Measurements from ENCODE around the gene GPATCH3.
"Not testable (repeated sequence)": the region's sequence is repeated elsewhere in the genome, so short reads cannot be mapped to it uniquely, and the experiment has no call there.

The GPATCH3 gene

DNA sequence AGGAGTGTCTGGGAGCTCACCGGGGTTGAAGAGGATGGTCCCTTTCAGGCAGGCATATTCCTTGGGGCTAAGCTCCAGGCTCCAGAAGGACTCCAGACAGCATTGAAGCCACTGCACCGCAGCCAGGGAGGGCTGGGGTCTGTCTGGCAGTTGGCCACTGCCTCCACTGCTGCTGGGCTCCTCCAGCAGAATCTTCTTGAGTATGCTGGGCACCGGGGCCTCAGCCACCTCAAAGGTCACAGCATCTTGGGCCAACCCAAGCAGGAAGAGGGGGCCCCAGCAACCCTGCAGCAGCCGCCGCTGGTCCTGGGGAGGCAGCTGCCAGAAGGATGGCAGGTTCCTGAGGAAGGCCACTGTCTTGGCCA, 13.1 kb upstream of the GPATCH3 start:
- DNase-seq (ENCODE audit: low read depth in 2 of 2) = no peak

DNA sequence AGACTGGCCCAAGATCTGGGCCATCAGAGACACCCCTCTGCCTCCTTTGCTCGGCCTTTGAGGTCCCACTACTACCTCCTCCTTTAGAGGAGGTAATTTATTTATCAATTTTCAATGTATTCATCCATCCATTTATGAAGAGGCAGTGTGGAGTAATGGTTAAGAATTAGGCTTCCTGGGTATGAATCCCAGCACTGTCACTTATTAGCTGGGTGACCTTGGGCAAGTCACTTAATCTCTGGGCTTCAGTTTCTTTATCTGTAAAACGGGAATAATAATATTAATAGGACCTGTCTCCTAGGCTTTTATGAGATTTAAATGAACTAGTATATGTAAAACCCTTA, 11.9 kb upstream of the GPATCH3 start:
- no peak for DNase-seq (ENCODE audit: low read depth in 2 of 2)

DNA sequence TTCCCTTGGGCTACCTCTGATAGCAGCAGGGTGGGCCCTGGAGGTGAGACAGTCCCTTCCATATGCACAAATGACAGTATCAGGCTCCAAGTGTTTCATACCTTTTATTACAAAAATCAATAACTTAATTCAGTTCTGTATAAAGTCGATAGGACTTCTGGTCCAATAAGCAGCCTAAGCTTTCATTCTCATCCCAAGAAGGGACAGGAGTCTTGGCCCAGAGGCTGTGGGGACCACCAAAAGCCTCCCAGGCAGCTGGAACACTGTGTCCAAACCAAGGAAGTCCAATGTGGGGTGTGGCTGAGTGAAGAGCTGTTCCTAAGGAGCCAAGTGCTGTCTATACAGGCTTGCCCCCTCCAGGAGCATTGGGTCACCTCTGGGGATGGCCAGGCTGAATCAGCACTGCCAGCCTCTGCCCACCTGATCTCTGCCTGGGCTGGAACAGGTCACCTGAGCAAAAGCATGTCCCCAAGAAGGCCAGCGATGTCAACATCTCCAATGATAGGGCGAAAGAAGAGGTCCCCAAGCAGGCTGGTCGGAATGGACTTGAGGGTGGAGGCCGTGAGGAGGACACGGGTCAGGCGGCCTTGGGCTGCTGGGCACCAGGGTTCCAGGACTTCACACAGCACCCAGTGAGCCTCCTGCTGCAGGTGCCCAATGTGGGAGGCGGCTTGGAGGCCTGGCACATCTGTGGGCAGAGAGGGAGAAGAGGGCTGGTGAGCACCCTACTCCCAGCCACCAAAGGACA, 11.3 kb upstream of the GPATCH3 start:
- no peak for DNase-seq (ENCODE audit: low read depth in 2 of 2)

DNA sequence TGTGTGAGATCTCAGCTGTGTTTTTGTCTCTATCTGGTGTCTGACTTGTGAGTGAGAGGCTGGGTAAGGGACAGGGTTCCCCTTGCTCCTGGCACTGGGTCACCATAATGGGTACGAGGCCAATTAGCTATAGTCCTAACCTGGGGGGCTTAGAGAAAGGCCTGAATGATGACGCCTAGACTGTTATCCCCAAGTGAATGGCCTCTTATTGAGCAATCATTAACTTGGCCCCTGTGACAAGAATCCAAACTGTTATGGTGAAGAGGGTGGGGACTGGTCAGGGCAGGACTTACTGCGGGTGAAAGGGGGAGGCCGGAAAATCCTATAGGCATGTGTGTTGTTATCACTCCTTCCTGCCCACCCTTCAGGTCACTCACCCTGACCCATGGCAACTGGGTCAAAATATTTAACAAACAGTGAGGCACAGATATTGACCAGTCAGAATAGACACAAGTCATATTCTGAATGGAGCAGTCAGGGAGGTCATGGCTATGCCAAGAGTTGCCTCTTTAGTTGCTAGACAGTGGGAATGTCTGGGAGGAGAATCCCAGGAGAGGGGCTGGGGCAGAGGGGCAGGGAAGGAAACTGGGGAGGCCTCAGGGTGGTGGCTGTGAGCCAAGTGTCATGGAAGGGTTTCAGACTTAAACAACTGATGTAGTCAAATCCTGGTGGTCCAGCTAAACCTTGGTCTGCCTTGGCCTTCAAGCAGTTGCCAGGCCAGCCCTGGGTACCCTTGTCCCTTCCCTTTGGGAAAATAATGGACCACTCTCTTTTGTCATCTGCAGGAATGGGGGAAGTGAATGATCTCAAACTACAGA, 10.3 kb upstream of the GPATCH3 start:
- no peak for DNase-seq (ENCODE audit: low read depth in 2 of 2)

DNA sequence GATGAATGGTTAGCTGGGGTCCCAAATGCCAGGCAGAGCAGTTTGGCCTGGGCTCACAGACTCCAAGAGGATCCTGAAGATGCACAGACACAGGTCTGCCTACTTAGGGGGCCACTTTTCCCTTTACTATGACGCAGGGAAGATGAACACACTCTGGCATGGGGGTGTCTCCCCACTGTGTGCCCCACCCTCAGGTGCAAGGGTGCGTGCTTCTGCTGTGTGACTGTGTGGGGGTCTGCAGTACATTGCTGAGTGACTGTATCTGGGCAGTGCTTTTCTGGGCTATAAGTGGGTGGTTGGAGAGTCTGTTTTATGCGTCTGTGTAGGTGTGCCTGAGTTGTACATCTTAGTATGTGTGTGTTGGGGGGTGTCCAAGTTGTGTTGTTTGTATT, 9.7 kb upstream of the GPATCH3 start:
- no peak for DNase-seq (ENCODE audit: low read depth in 2 of 2)

DNA sequence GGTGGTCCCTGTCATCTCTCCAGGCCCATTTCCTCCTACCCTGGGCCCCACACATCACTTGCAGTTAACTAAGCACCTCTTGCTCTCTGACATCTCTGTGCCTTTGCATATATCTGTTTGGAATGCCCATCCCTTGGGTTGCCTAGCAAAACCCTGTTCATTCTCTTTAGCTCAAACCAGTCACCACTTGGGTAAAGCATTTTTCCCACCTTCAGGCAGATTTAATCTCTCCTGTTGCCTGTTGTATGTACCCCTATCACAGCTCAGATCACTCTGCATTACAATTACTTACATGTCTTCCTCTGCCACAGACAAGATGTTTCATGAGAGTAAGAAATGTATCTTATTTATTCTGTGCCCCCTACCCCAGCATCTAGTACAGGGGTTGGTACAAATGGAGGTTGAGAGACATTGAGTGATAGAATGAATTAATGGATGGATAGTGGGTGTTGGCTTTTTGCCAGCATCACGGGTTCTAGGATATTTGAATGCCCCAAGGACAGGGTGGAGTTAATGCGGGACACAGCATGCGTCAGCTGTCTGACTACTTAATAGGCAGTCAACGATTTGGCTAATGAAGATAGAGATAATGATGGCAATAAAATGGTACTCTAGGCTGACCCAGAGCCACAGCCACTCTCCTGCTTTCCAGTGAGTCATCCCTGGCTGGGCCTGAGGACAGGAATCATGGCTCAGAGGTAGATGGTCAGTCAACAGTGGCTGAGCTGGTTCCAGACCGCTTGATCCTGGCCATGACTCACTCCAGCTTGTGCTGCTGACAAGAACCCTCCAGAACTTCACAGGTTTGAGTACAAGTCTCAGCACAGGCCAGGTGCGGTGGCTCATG, 7.0 kb upstream of the GPATCH3 start:
- DNase-seq (ENCODE audit: low read depth in 2 of 2) = no peak

DNA sequence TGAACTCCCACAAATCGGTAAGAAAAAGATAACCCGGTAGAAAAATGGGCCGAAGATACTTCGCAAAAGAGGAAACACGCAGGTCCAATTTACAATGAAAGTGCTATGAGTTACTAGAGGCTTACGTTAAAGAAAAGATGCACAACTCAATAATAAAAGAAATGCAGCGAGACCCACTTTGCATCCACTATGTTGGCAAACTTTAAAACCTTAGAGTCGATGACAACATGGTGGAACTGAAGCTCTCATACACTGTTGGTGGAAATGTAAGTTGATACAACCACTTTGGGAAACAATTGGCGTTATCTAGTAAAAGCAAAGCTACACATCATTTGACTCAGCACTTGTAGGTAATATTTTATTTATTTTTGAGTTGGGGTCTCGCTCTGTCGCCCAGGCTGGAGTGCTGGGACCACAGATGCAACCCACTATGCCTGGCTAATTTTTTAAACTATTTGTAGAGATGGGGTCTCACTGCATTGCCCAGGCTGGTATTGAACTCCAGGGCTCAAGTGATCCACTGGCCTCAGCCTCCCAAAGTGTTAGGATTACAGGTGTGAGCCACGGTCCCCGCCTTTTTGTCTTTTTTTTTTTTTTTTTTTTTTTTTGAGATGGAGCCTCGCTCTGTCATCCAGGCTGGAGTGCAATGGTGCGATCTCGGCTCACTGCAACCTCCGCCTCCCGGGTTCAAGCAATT, 696 bp upstream of the GPATCH3 start:
- DNase-seq (ENCODE audit: low read depth in 2 of 2) = no peak

DNA sequence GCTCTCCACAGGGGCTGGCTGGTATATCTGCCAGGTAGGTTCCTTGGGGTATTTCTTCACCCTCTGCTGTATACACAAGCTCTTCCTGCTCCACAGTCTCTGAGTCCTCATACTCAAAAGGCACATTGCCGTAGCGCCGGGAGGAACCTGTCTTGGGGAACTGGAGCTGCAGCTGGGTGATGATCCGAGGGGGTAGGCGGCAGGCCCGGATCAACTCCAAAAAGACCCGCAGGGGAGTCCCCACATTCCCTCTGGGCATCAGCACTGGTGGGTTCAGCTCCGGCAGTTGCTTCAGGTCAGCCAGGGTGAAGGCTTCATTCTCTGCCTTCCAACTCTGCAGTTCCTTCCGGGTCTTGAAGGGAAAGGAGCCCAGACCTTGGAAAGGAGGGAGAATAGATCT, 2.9 kb downstream of the GPATCH3 start:
- DNase-seq (ENCODE audit: low read depth in 2 of 2) = no peak

DNA sequence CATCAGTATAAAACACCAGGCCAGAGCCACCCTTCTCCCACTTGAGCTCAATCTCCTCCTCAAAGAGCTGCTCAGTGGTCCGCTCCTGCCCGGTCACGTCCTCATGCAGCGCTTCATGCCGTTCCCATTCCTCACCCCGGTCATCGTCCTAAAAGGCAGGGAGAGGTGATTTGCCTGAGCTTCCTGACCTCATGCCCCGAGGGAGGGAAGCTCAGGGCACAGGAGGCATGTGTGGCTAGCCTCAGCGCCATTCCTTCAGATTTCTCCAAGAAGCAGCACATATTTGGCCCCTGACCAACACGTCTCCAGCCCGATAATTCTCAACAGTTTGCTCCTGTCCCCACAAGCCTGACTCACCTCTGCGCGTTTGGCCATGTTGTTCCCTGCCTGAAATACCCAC, 6.0 kb downstream of the GPATCH3 start:
- no peak for DNase-seq (ENCODE audit: low read depth in 2 of 2)

DNA sequence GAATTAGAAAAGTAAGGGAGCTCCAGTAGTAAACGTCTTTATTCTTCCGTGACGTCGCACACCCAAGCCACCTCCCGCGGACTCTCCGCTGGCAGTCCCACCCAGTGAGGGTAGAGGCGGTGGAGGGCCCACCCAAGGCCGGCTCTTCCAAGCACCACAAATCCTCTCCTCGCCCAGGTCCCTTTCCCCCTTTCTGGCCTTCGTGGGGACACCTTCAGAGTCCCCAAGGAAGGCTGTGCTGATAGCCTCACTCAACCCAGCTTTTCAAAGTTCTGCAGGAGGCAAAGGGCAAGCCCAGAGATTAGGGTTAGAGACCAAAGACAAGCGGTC, 9.8 kb downstream of the GPATCH3 start:
- no peak for DNase-seq (ENCODE audit: low read depth in 2 of 2)

DNA sequence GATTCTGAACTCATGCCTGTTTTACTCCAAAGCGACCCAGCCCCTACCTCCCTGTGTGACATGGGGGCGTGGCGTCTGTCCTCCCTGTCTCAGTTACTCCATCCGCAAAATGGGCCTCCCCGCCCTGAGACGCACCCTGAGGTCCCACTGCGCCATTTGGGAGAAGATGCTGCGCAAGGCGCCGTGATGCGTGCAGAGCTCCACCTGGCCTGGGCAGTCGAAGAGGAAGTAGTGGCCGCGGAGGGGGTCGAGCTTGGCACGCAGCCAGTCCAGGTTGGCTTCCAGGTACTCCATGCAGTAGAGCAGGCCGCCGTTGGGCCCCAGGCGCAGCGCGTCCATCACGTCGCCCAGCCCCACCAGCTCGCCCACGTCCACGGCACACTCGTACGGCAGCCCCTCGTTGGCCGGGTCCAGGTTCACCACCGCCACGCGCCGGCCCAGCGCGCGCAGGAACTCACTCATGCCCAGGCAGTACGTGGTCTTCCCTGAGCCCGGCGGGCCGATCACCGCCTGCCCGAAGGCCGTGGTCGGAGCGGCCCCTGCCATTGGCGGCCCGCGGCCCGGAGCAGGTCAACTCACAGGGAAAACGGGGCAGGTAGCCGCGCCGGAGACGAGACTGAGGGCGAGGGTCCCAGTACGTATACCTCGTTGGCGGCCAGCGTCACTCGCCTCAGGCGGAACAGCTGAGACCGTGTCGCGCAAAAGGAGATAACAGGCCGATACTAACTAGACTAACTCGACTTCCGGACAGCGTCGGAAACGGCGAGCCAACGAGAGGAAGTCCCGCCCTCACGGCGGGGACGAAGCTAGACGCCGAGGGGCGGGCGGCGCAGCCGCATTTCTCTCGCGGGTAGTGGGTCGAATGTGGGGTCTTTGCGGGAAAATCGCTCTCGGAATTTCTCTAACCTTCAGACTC, 10.5 kb downstream of the GPATCH3 start, which contains the start of gene GPN2:
Gene GPN2, minus strand, starts transcription at position 733 of the 916 bp plus-strand sequence. Its CDS starts 187 bp downstream, at position 546.
- peak; percentile 57 to 69 for DNase-seq (ENCODE audit: low read depth in 2 of 2)

DNA sequence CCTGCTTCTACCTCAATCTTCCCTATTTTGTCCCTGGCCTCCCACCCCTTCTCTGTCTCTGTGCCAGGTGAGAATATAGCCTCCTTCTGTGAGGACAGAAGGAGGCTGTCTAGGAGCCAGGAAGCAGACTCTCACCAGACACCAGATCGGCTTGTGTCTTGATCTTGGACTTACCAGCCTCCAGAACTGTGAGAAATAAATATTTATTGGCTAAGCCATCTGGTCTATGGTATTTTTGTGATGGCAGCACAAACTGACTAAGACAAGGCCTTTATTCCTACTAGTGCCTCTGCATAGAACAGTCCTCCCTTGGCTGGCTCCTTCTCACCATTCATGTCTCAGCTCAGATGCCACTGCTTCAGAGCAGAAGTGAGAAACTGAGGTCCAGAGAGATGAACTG, 12.0 kb downstream of the GPATCH3 start:
- DNase-seq (ENCODE audit: low read depth in 2 of 2) = no peak

DNA sequence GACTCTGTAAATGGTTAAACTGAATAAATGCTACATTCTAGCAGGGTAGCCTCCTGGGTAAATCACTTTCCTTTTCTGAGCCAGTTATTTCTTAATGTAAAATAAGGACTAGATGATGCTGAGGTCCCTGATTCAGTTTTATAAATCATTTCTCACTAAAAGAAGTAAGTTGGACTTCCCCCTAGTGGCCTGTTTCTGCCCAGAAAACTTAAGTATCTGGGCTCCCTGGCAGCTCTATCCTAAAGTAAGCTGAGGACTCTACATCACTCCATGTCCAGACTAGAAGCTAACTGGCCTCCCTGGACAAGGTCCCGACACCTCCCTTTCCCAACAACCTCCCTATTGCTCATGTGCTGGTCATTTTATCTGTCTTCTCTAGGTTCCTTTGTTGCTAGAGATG, 13.1 kb downstream of the GPATCH3 start:
- DNase-seq (ENCODE audit: low read depth in 2 of 2) = no peak

DNA sequence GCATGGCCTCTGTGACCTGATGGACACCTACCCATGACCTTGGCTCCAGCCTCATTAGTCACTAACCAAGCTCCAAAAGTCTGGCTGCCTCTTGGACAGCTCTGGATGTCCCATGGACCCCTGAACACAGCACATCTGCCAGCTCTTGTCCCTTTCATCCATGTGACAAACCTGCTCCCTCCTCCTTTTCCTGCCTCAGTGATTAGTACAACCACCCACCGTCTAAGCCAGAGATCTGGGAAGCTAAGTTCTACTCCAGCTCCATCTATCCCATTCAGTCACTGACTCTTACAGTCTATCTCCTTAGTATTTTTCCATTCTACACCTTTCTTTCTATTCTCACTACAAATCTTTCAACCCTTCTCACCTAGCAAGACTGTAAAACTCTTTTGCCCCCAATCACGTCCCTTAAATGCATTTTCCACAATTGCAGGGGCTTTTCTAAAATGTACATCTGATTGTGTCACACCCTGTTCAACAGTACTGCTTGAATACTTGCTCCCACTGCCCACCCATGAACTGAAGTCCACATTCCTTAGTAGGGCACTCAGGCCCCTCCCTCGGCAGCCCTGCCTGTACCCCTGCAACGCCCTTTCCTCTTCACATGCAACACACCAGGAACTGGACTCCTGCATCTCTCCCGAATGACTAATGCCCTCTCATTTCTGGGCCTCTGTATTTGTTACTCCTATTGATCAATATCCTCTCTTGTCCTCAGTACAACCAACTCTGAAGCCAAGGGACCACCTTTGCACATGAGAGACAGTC, 17.4 kb downstream of the GPATCH3 start:
- DNase-seq (ENCODE audit: low read depth in 2 of 2) = no peak

DNA sequence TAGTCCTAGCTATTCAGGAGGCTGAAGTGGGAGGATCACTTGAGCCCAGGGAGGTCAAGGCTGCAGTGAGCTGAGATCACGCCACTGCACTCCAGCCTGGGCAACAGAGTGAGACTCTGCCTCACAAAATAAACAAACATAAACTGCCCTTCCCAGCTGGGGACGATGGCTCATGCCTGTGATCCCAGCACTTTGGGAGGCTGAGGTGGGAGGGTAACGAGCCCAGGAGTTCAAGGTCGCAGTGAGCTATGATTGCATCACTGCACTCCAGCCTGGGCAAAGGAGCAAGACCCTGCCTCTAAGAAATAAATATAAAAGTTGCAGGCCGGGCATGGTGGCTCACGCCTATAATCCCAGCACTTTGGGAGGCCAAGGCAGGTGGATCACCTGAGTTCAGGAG, 18.7 kb downstream of the GPATCH3 start:
- not testable (repeated sequence) for DNase-seq (ENCODE audit: low read depth in 2 of 2)

DNA sequence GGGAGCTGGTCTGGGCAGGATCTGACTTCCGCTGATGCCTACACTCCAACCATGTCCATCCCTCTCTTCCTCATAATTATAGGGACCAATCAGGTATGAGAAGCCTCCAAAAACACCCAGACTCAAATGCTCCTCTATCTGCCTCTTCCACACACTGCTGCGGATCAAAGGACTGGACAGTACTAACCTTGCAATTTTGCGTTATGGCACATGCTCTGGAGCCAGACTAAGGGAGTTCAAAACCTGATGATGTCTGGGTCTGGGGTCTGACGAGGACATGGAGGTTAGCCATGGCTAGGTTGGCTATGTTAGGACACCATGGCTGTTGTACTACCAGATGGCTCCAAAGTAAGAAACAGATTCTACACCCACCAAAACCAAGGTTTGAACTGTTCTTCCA, 20.5 kb downstream of the GPATCH3 start:
- DNase-seq (ENCODE audit: low read depth in 2 of 2) = no peak

DNA sequence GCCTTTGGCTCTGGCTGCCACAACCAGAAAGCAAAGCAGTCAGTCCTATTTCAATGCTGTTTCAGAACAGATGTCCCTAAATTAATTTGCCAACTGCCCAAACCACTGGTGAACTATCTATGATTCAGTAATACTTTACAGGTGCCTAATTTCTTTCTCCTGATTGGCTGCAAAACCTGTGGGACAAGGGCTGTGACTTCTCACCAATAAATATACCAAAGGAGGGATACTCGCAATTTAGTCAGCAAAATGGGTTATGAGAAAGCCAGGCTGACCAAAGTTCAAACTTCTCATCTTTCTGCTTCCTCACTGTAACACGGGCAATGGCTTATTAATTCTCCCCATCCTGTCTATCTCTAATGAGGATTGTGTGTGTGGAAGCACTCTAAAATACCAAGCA, 22.9 kb downstream of the GPATCH3 start:
- no peak for DNase-seq (ENCODE audit: low read depth in 2 of 2)

DNA sequence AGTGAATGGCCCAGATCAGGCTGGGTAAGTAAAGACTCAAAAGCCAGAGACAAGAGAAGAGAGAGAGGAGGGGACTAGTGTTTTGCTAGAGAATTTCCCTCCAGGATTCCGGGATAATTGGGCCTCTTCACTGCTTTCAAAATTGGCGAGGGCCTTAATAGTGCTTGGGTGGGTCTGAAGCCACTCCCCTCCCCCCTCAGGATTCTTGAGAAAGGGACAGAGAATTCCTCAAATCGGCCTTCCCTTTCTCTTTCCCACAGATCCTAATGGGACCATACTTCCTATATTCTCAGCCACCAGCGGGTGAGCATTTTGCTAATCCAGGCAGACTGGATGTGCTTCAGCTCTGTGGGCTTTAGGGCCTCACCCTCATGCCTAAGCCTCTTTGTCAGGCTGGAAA, 25.4 kb downstream of the GPATCH3 start:
- DNase-seq (ENCODE audit: low read depth in 2 of 2) = no peak

DNA sequence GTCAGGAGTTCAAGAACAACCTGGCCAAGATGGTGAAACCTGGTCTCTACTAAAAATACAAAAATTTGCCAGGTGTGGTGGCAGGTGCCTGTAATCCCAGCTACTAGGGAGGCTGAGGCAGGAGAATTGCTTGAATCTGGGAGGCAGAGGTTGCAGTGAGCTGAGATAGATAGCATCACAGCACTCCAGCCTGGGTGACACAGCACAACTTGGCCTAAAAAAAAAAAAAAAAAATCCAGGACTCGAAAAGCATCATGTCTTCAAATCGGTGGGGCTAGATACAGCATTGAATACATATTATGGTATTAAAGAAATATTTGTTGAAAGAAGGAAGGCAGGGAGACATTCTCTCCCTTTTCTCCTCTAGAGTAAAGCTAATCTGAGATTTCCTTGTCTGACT, 27.2 kb downstream of the GPATCH3 start:
- not testable (repeated sequence) for DNase-seq (ENCODE audit: low read depth in 2 of 2)
